WERI-Rb-1 (cell line): ENCODE results near the gene HSPA2.
"Not testable (repeated sequence)": the region's sequence is repeated elsewhere in the genome, so short reads cannot be mapped to it uniquely, and the experiment has no call there.

ENCODE experiments used
- DNase-seq: peaks from one replicate; pipeline ENCODE4 v3.0.0-alpha.2; 2020
- H3K27ac ChIP-seq: fragments of 250-450 bp; sonication (Bioruptor Pico); 2 replicates; pipeline ENCODE4 v1.5.1; 2020; ENCODE audit warnings: mild to moderate bottlenecking, moderate library complexity
- H3K27me3 ChIP-seq: fragments of 250-450 bp; sonication (Bioruptor Pico); 2 replicates; pipeline ENCODE4 v1.5.1; 2021; ENCODE audit warnings: mild to moderate bottlenecking, low read depth, moderate library complexity; ENCODE audit not compliant: insufficient read depth, severe bottlenecking
- H3K36me3 ChIP-seq: fragments of 250-450 bp; sonication (Bioruptor Pico); 2 replicates; pipeline ENCODE4 v1.5.1; 2020; ENCODE audit warnings: mild to moderate bottlenecking, moderate library complexity
- H3K4me3 ChIP-seq: 2 replicates; pipeline ENCODE4 v1.5.1; 2011; ENCODE audit warnings: low read depth, mild to moderate bottlenecking, control low read depth, low read length
- H3K9me3 ChIP-seq: fragments of 250-450 bp; sonication (Bioruptor Pico); 2 replicates; pipeline ENCODE4 v1.5.1; 2021; ENCODE audit warnings: mild to moderate bottlenecking, moderate library complexity; ENCODE audit not compliant: severe bottlenecking
- TF ChIP-seq, protein P1 (sequence below): IDR thresholded peaks from 2 replicates; pipeline ENCODE4 v1.5.1; 2011; ENCODE audit warnings: low read depth, mild to moderate bottlenecking, control low read depth, inconsistent platforms, low read length

HSPA2 gene

DNA sequence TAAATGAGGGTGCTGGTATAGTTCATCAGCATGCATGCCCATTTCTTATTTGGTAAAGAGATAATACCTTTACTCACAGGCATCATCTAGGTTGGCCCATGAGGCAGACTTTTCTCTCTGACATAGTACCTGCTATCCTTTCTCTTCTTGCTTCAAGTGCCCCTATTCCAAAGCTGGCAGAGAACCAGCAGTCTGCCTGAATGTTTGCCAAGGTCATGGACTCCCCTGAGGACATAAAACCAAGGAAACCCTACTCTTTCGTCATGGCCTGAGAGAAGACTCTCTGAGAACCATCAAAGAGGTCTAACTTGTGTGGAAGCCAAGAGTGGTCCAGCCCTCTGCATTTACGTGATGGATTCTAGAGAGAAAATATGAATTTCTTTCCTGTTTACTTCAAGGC lies 21.1 kb downstream of the HSPA2 start:
- Histone ChIP-seq H3K4me3 (no peak overlapping the region), H3K36me3 (no peaks in the 10 kb centered on the region), H3K9me3 (no peaks in the 10 kb centered on the region), H3K27me3 (no peaks in the 10 kb centered on the region), H3K27ac (no peak overlapping the region)
- DNase-seq, result no peak
- TF ChIP-seq, protein P1, sequence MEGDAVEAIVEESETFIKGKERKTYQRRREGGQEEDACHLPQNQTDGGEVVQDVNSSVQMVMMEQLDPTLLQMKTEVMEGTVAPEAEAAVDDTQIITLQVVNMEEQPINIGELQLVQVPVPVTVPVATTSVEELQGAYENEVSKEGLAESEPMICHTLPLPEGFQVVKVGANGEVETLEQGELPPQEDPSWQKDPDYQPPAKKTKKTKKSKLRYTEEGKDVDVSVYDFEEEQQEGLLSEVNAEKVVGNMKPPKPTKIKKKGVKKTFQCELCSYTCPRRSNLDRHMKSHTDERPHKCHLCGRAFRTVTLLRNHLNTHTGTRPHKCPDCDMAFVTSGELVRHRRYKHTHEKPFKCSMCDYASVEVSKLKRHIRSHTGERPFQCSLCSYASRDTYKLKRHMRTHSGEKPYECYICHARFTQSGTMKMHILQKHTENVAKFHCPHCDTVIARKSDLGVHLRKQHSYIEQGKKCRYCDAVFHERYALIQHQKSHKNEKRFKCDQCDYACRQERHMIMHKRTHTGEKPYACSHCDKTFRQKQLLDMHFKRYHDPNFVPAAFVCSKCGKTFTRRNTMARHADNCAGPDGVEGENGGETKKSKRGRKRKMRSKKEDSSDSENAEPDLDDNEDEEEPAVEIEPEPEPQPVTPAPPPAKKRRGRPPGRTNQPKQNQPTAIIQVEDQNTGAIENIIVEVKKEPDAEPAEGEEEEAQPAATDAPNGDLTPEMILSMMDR, result no peak

- H3K36me3 ChIP-seq, result no peaks in the 10 kb centered on the region
- no peak overlapping the region for H3K27ac ChIP-seq
- H3K27me3 ChIP-seq, result no peaks in the 10 kb centered on the region
- no peak for DNase-seq
- no peak overlapping the region for H3K4me3 ChIP-seq
- H3K9me3 ChIP-seq, result no peaks in the 10 kb centered on the region
- TF ChIP-seq, protein P1, result no peak
Measured at GRCh38 chr14:64562436-64562835, 21.9 kb downstream of the HSPA2 start.

DNA sequence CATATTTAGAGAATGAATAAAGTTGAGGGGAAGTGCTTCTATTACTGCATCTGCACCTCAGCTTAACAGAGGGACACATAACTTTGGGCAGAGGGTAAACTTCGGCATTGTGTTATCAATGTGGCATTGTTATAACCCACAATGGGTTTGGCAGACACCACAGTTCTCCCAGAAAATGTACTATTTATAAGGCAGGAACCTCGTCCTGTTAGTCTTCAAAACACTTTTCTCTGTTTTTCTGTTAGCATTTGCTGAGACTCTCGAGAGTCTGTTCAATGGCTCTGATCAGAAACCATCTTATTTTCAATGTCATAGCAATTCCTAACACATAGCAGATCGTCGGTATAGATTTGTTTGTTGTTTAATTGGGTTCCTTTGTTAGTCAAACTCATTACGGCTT lies 23.2 kb downstream of the HSPA2 start:
- H3K36me3 ChIP-seq, result no peaks in the 10 kb centered on the region
- H3K27ac ChIP-seq, result no peak overlapping the region
- no peak for DNase-seq
- H3K27me3 ChIP-seq, result no peaks in the 10 kb centered on the region
- TF ChIP-seq, protein P1, result no peak
- no peak overlapping the region for H3K4me3 ChIP-seq
- H3K9me3 ChIP-seq, result no peaks in the 10 kb centered on the region

- no peaks in the 10 kb centered on the region for H3K27me3 ChIP-seq
- DNase-seq, result no peak
- H3K4me3 ChIP-seq, result no peak overlapping the region
- no peak overlapping the region for H3K27ac ChIP-seq
- no peaks in the 10 kb centered on the region for H3K36me3 ChIP-seq
- TF ChIP-seq, protein P1, result no peak
- no peaks in the 10 kb centered on the region for H3K9me3 ChIP-seq
Measured at GRCh38 chr14:64566651-64567122, 26.1 kb downstream of the HSPA2 start.

DNA sequence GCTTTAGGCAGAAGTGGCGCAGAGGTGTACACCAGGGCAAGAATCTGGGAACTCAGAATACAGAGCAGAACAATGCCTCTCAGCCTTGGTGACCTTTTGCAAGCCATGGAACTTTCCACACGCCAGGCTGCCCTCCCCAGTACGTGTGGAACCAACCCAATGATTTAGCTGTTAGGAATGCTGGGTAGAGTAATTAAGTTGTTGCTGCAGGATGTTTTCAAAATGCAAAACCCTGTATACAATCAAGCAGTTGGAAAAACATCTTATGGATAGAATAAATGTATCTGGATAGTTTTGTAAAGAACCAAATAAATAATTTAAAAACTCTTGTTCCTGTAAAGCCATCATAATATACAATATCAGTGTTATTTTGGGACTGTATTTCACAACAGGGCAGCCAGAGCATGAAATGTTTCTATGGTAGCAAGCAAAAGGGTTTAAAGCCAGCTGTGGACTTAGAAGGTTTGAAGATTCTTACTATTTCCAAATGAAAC lies 28.6 kb downstream of the HSPA2 start:
- no peaks in the 10 kb centered on the region for H3K27me3 ChIP-seq
- no peak overlapping the region for H3K27ac ChIP-seq
- TF ChIP-seq, protein P1, result no peak
- no peak overlapping the region for H3K4me3 ChIP-seq
- no peaks in the 10 kb centered on the region for H3K9me3 ChIP-seq
- H3K36me3 ChIP-seq, result no peaks in the 10 kb centered on the region
- DNase-seq, result no peak

DNA sequence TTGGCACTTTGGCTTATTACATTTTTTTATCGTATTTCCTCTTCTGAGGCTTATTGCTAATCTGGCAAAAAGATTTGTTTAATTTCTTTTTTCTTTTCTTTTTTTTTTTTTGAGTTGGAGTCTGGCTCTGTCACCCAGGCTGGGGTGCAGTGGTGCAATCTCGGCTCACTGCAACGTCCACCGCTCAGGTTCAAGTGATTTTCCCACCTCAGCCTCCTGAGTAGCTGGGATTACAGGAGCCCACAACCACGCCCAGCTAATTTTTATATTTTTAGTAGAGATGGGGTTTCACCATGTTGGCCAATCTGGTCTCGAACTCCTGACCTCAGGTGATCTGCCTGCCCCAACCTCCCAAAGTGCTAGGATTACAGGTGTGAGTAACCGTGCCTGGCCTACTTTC lies 29.1 kb downstream of the HSPA2 start:
- not testable (repeated sequence) for H3K9me3 ChIP-seq, H3K36me3 ChIP-seq, DNase-seq, H3K4me3 ChIP-seq, H3K27ac ChIP-seq, H3K27me3 ChIP-seq
